Suprapubic skin (tissue), 4 donors: ENCODE results near the gene PCYT1A.

Experiments used
- CTCF ChIP-seq, 2 donors: fragments of 200-600 bp in 1 of 2; fragments of 450-650 bp in 1 of 2; sonication (generic) in 1 of 2; IDR thresholded peaks; one replicate each; pipeline ENCODE4 v1.5.1; 2016 to 2019; ENCODE audit warnings: antibody characterized with exemption in 2 of 2, mild to moderate bottlenecking in 1 of 2, moderate library complexity in 1 of 2
- POLR2A ChIP-seq, 2 donors: fragments of 450-650 bp; IDR thresholded peaks; one replicate each; pipeline ENCODE4 v1.6.1; 2017; ENCODE audit warnings: antibody characterized with exemption in 2 of 2, mild to moderate bottlenecking in 2 of 2, moderate library complexity in 2 of 2
- POLR2AphosphoS5 ChIP-seq, 3 donors: sonication (generic); formaldehyde crosslinking; IDR thresholded peaks; one replicate each; pipeline ENCODE4 v1.6.1; 2017; ENCODE audit warnings: antibody characterized with exemption in 3 of 3

GRCh38 chr3:196225086-196225485 is 62.4 kb downstream of the PCYT1A start:
- TF ChIP-seq CTCF (IDR thresholded peaks at IDR 0.05), result no peak
- no peak for TF ChIP-seq POLR2AphosphoS5 (IDR thresholded peaks at IDR 0.05)
- TF ChIP-seq POLR2A (IDR thresholded peaks at IDR 0.05), result no peak
